OCI-LY1 (cell line): Measurements from ENCODE around the gene CLDN9.

ENCODE experiments used
- H2AFZ ChIP-seq: fragments of 200-600 bp; sonication (generic), shearing (Covaris generic); 2 replicates; pipeline ENCODE4 v1.6.0; 2014; ENCODE audit warnings: antibody characterized with exemption, mild to moderate bottlenecking, low read length
- H3F3A ChIP-seq: fragments of 200-600 bp; sonication (generic), shearing (Covaris generic); 2 replicates; pipeline ENCODE4 v1.6.0; 2014; ENCODE audit warnings: mild to moderate bottlenecking, antibody characterized with exemption, low read length, moderate library complexity; ENCODE audit not compliant: insufficient read depth
- H3K27ac ChIP-seq: fragments of 200-600 bp; sonication (generic); 2 replicates; pipeline ENCODE4 v1.5.1; 2014; ENCODE audit warnings: low read length, mixed run types, mild to moderate bottlenecking, low read depth; ENCODE audit not compliant: poor library complexity, severe bottlenecking
- H3K27me3 ChIP-seq: fragments of 200-600 bp; sonication (generic); 2 replicates; pipeline ENCODE4 v1.6.0; 2014; ENCODE audit warnings: antibody characterized with exemption, mild to moderate bottlenecking, low read length, moderate library complexity; ENCODE audit not compliant: insufficient read depth
- H3K36me3 ChIP-seq: fragments of 200-600 bp; sonication (generic); 2 replicates; pipeline ENCODE4 v1.6.1; 2014; ENCODE audit warnings: mild to moderate bottlenecking, antibody characterized with exemption, low read length, moderate library complexity, mixed read lengths; ENCODE audit not compliant: insufficient read depth
- H3K4me1 ChIP-seq: fragments of 200-600 bp; sonication (generic); 2 replicates; pipeline ENCODE4 v1.5.1; 2014; ENCODE audit warnings: mild to moderate bottlenecking, low read length, moderate library complexity; ENCODE audit not compliant: insufficient read depth, severe bottlenecking
- H3K4me2 ChIP-seq: fragments of 200-600 bp; sonication (generic), shearing (Covaris generic); 2 replicates; pipeline ENCODE4 v1.6.1; 2014; ENCODE audit warnings: low read length
- H3K4me3 ChIP-seq: fragments of 200-600 bp; sonication (generic); 2 replicates; pipeline ENCODE4 v1.5.1; 2014; ENCODE audit warnings: low read length, low read depth, mild to moderate bottlenecking, mixed read lengths; ENCODE audit not compliant: poor library complexity, severe bottlenecking
- H3K79me2 ChIP-seq: fragments of 200-600 bp; shearing (Covaris generic); 2 replicates; pipeline ENCODE4 v1.6.1; 2016; ENCODE audit warnings: mixed run types, low read length, mixed read lengths; ENCODE audit not compliant: insufficient read depth
- H3K9ac ChIP-seq: fragments of 200-600 bp; sonication (generic), shearing (Covaris generic); 2 replicates; pipeline ENCODE4 v1.6.1; 2014; ENCODE audit warnings: mild to moderate bottlenecking, low read length, mixed read lengths
- H3K9me2 ChIP-seq: fragments of 200-600 bp; sonication (generic), shearing (Covaris generic); 2 replicates; pipeline ENCODE4 v1.6.1; 2014; ENCODE audit warnings: low read depth, mild to moderate bottlenecking, low read length, mixed read lengths
- H3K9me3 ChIP-seq: fragments of 200-600 bp; shearing (Covaris generic); 2 replicates; pipeline ENCODE4 v1.6.1; 2014; ENCODE audit warnings: low read length, mixed read lengths
- H4K20me1 ChIP-seq: fragments of 200-600 bp; sonication (generic), shearing (Covaris generic); 2 replicates; pipeline ENCODE4 v1.6.0; 2016; ENCODE audit warnings: mild to moderate bottlenecking, low read length; ENCODE audit not compliant: insufficient read depth
- EZH2 ChIP-seq: fragments of 200-600 bp; sonication (generic), shearing (Covaris generic); IDR thresholded peaks from 2 replicates; pipeline ENCODE4 v1.8.0; 2017; ENCODE audit warnings: borderline replicate concordance, mixed run types, mild to moderate bottlenecking, antibody characterized with exemption, low read length, moderate library complexity, mixed read lengths
- TF ChIP-seq, protein P1 (sequence below): fragments of 200-600 bp; sonication (generic), shearing (Covaris generic); IDR thresholded peaks from 2 replicates; pipeline ENCODE4 v1.5.1; 2017; ENCODE audit warnings: mild to moderate bottlenecking, antibody characterized with exemption, low read length, moderate library complexity, mixed read lengths

Gene CLDN9

DNA sequence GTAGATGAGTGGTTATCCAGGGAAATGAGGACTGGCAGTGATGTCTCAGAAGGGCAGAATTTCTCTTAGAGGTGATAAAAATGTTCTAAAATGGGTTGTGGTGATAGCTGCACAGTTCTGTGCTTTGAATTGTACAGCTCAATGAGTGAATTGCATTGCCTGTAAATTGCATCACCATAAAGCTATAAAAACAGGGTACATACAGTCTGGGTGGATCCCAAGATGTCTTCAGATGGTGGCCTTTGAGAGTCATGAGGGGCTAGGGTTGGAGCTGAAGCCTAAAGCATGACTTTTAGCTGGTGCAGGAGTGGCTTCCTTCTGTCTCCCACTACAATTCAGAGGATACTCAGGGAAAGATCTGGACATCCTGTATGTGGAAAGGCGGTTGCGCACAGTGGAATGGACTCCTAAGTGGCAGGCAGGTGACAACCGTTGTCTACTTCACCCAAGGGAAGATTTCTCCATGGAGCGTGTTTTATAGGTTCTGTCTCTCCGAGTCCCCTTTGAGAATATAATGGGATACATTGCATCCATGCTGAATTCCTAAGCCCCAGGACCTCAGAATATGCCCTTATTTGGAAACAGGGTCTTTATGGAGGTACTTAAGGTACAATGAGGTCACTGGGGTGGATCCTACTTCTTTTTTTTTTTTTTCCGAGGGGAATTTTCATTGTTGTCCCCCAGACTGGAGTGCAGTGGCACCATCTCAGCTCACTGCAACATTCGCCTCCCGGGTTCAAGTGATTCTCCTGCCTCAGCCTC is 51.1 kb downstream of the CLDN9 start:
- no peaks in the 10 kb centered on the region for H3K9me3 ChIP-seq
- no peaks in the 10 kb centered on the region; the same call in 1 of the 2 replicates for H3K27me3 ChIP-seq

More for the DNA sequence above, 51.1 kb downstream of the CLDN9 start:
- H3K79me2 ChIP-seq: no peaks in the 10 kb centered on the region
- H2AFZ ChIP-seq: no peak overlapping the region
- no peaks in the 10 kb centered on the region for H3K36me3 ChIP-seq
- H3K9me2 ChIP-seq: no peaks in the 10 kb centered on the region
- no peak overlapping the region for H3K9ac ChIP-seq
- no peak overlapping the region for H3K4me2 ChIP-seq
- no peaks in the 10 kb centered on the region for H4K20me1 ChIP-seq
- no peak for TF ChIP-seq EZH2
- TF ChIP-seq, protein P1, sequence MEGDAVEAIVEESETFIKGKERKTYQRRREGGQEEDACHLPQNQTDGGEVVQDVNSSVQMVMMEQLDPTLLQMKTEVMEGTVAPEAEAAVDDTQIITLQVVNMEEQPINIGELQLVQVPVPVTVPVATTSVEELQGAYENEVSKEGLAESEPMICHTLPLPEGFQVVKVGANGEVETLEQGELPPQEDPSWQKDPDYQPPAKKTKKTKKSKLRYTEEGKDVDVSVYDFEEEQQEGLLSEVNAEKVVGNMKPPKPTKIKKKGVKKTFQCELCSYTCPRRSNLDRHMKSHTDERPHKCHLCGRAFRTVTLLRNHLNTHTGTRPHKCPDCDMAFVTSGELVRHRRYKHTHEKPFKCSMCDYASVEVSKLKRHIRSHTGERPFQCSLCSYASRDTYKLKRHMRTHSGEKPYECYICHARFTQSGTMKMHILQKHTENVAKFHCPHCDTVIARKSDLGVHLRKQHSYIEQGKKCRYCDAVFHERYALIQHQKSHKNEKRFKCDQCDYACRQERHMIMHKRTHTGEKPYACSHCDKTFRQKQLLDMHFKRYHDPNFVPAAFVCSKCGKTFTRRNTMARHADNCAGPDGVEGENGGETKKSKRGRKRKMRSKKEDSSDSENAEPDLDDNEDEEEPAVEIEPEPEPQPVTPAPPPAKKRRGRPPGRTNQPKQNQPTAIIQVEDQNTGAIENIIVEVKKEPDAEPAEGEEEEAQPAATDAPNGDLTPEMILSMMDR: no peak
- no peak overlapping the region for H3K27ac ChIP-seq
- H3K4me3 ChIP-seq: no peak overlapping the region
- peaks cover 5% of the 10 kb centered on the region for H3K4me1 ChIP-seq
- H3F3A ChIP-seq: no peaks in the 10 kb centered on the region
